ENCODE measurements around the gene USO1. TPM values are rescaled to one million over a fixed set of nuclear protein-coding genes. Genes with fewer than 3 reads are reported as not detected.

Gene USO1
- total and polyA plus RNA-seq, 4 donors = 29.0 to 102 (median 45.0) TPM

DNA sequence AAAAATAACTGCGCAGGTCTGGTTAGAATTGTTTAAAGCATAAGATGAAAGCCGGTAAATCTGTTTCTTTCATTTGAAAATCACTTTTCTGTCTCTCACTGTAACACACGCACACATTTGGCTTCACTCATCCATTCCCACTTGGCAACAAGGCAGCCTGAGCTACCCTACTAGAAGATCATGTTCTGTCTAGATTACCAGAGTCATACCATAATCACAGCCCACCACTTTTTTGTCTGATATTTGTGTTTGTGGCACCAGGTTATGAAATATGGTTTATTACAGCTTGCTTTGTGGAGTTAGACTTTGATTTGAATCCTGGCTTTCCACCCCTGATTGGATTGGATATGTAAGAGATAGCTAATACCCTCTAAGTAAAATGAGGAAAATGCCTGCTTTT lies 2.2 kb downstream of the USO1 start:
- peak in 1 of 3 donors; percentile 23 for DNase-seq
- no peak for ATAC-seq (ENCODE audit: insufficient read depth, low FRiP score)
- H3K27me3 ChIP-seq (ENCODE audit: control insufficient read depth in 3 of 3, insufficient read depth in 3 of 3, low read length in 2 of 3) = no peaks in the 10 kb centered on the region
- H3K9me3 ChIP-seq (ENCODE audit: control insufficient read depth in 4 of 4, insufficient read depth in 3 of 4, low read length in 3 of 4) = no peaks in the 10 kb centered on the region
- no peak overlapping the region for H3K4me3 ChIP-seq
- H3K9ac ChIP-seq (ENCODE audit: insufficient read depth in 1 of 2, low read length in 2 of 2) = no peak overlapping the region
- H3K4me1 ChIP-seq (ENCODE audit: control insufficient read depth in 5 of 5, insufficient read depth in 5 of 5, low read length in 5 of 5) = peaks cover 6 to 45% (median 13%) of the 10 kb centered on the region in 5 donors
- TF ChIP-seq, protein P1, sequence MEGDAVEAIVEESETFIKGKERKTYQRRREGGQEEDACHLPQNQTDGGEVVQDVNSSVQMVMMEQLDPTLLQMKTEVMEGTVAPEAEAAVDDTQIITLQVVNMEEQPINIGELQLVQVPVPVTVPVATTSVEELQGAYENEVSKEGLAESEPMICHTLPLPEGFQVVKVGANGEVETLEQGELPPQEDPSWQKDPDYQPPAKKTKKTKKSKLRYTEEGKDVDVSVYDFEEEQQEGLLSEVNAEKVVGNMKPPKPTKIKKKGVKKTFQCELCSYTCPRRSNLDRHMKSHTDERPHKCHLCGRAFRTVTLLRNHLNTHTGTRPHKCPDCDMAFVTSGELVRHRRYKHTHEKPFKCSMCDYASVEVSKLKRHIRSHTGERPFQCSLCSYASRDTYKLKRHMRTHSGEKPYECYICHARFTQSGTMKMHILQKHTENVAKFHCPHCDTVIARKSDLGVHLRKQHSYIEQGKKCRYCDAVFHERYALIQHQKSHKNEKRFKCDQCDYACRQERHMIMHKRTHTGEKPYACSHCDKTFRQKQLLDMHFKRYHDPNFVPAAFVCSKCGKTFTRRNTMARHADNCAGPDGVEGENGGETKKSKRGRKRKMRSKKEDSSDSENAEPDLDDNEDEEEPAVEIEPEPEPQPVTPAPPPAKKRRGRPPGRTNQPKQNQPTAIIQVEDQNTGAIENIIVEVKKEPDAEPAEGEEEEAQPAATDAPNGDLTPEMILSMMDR (IDR thresholded peaks at IDR 0.05; ENCODE audit: control extremely low read depth, extremely low read depth) = no peak
- H3K36me3 ChIP-seq (ENCODE audit: control insufficient read depth in 4 of 4, insufficient read depth in 4 of 4, low read length in 4 of 4) = peaks cover 0 to 6% (median 0%) of the 10 kb centered on the region in 4 donors
- H3K27ac ChIP-seq (ENCODE audit: low read depth in 1 of 2, low read length in 1 of 2) = peak overlapping the region in 1 of 2 donors; percentile 52
- 78 to 90% methylated on average over 3 of the region's 3 CpGs for WGBS, 2 donors

DNA sequence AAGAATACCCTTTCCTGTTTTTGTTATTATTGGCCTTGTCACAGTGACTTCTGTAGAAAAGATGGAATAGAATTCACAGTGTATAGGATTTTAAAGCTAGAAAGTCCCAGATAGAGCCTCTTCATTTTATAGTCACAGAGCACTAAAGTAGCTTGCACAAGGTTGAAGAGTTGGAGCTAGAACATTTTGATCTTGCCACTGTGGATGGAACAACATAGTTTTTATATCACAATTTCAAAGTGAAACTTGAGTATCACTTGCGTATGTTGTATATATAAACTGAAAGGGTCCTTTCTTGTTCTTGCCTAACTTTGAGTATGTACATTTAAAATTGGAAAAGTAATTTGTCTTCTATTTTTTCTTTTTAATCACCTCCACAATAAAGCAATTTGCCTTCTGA lies 2.7 kb downstream of the USO1 start:
- H3K9ac ChIP-seq (ENCODE audit: insufficient read depth in 1 of 2, low read length in 2 of 2) = no peak overlapping the region
- peaks cover 0 to 6% (median 0%) of the 10 kb centered on the region in 4 donors for H3K36me3 ChIP-seq (ENCODE audit: control insufficient read depth in 4 of 4, insufficient read depth in 4 of 4, low read length in 4 of 4)
- no peak for ATAC-seq (ENCODE audit: insufficient read depth, low FRiP score)
- H3K9me3 ChIP-seq (ENCODE audit: control insufficient read depth in 4 of 4, insufficient read depth in 3 of 4, low read length in 3 of 4) = no peaks in the 10 kb centered on the region
- no peak for DNase-seq
- no peak overlapping the region for H3K4me3 ChIP-seq
- TF ChIP-seq, protein P1 (IDR thresholded peaks at IDR 0.05; ENCODE audit: control extremely low read depth, extremely low read depth) = no peak
- H3K27ac ChIP-seq (ENCODE audit: low read depth in 1 of 2, low read length in 1 of 2) = peak overlapping the region in 1 of 2 donors; percentile 45
- H3K27me3 ChIP-seq (ENCODE audit: control insufficient read depth in 3 of 3, insufficient read depth in 3 of 3, low read length in 2 of 3) = no peaks in the 10 kb centered on the region
- 67 to 73% methylated on average over 1 of the region's 1 CpG for WGBS, 2 donors
- peaks cover 6 to 45% (median 13%) of the 10 kb centered on the region in 5 donors for H3K4me1 ChIP-seq (ENCODE audit: control insufficient read depth in 5 of 5, insufficient read depth in 5 of 5, low read length in 5 of 5)

DNA sequence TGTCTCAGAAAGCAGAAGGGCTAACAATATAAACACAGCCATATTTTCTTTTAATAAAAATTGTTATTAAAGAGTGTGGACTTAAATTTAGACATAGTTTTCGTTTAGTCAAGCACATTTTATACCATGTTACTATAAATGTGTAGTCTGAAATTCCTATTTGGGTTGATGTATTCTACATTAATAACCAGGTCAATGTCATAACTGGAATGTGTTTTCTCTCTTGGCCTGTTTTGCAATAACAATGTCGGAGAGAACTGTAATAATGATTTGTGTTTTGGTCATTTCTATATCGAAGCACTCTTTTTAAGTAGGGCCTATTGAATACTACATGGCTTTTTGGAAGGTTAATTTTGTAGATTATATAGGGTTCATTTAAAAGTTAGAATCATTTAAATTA lies 5.5 kb downstream of the USO1 start:
- H3K4me3 ChIP-seq = no peak overlapping the region
- DNase-seq = peak in 1 of 3 donors; percentile 27
- H3K9me3 ChIP-seq (ENCODE audit: control insufficient read depth in 4 of 4, insufficient read depth in 3 of 4, low read length in 3 of 4) = no peaks in the 10 kb centered on the region
- no peak overlapping the region for H3K9ac ChIP-seq (ENCODE audit: insufficient read depth in 1 of 2, low read length in 2 of 2)
- TF ChIP-seq, protein P1 (IDR thresholded peaks at IDR 0.05; ENCODE audit: control extremely low read depth, extremely low read depth) = no peak
- 59% methylated on average over 3 of the region's 3 CpGs for WGBS, 2 donors
- H3K27ac ChIP-seq (ENCODE audit: low read depth in 1 of 2, low read length in 1 of 2) = no peak overlapping the region
- ATAC-seq (ENCODE audit: insufficient read depth, low FRiP score) = no peak
- no peaks in the 10 kb centered on the region for H3K27me3 ChIP-seq (ENCODE audit: control insufficient read depth in 3 of 3, insufficient read depth in 3 of 3, low read length in 2 of 3)
- H3K36me3 ChIP-seq (ENCODE audit: control insufficient read depth in 4 of 4, insufficient read depth in 4 of 4, low read length in 4 of 4) = peaks cover 0 to 5% (median 0%) of the 10 kb centered on the region in 4 donors
- H3K4me1 ChIP-seq (ENCODE audit: control insufficient read depth in 5 of 5, insufficient read depth in 5 of 5, low read length in 5 of 5) = peaks cover 3 to 31% (median 7%) of the 10 kb centered on the region in 5 donors

DNA sequence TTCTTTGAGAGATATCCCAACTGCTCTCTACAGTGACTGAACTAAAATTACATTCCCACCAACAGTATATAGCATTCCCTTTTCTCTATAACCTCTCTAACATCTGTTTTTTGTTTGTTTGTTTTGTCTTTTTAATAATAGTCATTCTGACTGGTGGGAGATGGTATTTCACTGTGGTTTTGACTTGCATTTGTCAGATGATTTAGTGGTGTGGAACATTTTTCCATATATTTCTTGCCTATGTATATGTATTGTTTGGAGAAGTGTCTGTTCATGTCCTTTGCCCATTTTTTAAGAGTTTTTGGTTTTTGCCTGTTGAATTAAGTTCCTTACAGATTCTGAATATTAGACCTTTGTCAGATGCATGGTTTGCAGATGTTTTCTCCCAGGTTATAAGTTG lies 9.0 kb downstream of the USO1 start:
- Histone ChIP-seq H3K9ac (ENCODE audit: insufficient read depth in 1 of 2, low read length in 2 of 2) (no peak overlapping the region), H3K4me1 (ENCODE audit: control insufficient read depth in 5 of 5, insufficient read depth in 5 of 5, low read length in 5 of 5) (peaks cover 3 to 13% (median 7%) of the 10 kb centered on the region in 5 donors), H3K9me3 (ENCODE audit: control insufficient read depth in 4 of 4, insufficient read depth in 3 of 4, low read length in 3 of 4) (no peaks in the 10 kb centered on the region), H3K27ac (ENCODE audit: low read depth in 1 of 2, low read length in 1 of 2) (no peak overlapping the region), H3K4me3 (no peak overlapping the region), H3K36me3 (ENCODE audit: control insufficient read depth in 4 of 4, insufficient read depth in 4 of 4, low read length in 4 of 4) (peaks cover 0 to 3% (median 0%) of the 10 kb centered on the region in 4 donors), H3K27me3 (ENCODE audit: control insufficient read depth in 3 of 3, insufficient read depth in 3 of 3, low read length in 2 of 3) (no peaks in the 10 kb centered on the region)
- TF ChIP-seq, protein P1 (IDR thresholded peaks at IDR 0.05; ENCODE audit: control extremely low read depth, extremely low read depth) = no peak
- DNase-seq (no peak), ATAC-seq (ENCODE audit: insufficient read depth, low FRiP score) (no peak)

Data from lung (tissue), 12 donors.